ENCODE data around the gene TRHDE. TPM values are rescaled to one million over a fixed set of nuclear protein-coding genes. Genes with fewer than 3 reads are reported as not detected.

Gene TRHDE
- total and polyA plus RNA-seq, 8 donors, result 1.9 to 30.2 (median 17.9) TPM

- FAIRE-seq (no peak), DNase-seq (no peak)
Observed at GRCh38 chr12:72543777-72544467, 271.8 kb downstream of the TRHDE start.

GRCh38 chr12:72546106-72546505, 273.9 kb downstream of the TRHDE start:
- WGBS, 2 donors, result 12 to 31% methylated on average over 1 of the region's 1 CpG

More at GRCh38 chr12:72543777-72544467, 271.8 kb downstream of the TRHDE start:
- 45 to 46% methylated on average over 2 of the region's 2 CpGs for WGBS, 2 donors
- Histone ChIP-seq H3K27me3 (no peaks in the 10 kb centered on the region), H3K9me3 (no peaks in the 10 kb centered on the region), H3K4me1 (no peaks in the 10 kb centered on the region), H3K4me3 (no peak overlapping the region), H3K27ac (no peak overlapping the region), H3K36me3 (no peaks in the 10 kb centered on the region)
- intact Hi-C loops (cut with DNase I), result no loop called here
- no peak for TF ChIP-seq CTCF (IDR thresholded peaks at IDR 0.05)
- ATAC-seq, result peak in 1 of 4 donors; percentile 37

GRCh38 chr12:72547573-72547972, 275.4 kb downstream of the TRHDE start:
- Histone ChIP-seq H3K27me3 (no peaks in the 10 kb centered on the region), H3K9me3 (no peaks in the 10 kb centered on the region), H3K36me3 (no peaks in the 10 kb centered on the region), H3K4me1 (no peaks in the 10 kb centered on the region), H3K27ac (no peak overlapping the region), H3K4me3 (no peak overlapping the region)
- ATAC-seq (no peak), DNase-seq (no peak), FAIRE-seq (no peak)
- intact Hi-C loops (cut with DNase I), result no loop called here
- TF ChIP-seq CTCF (IDR thresholded peaks at IDR 0.05), result no peak

More at GRCh38 chr12:72546106-72546505, 273.9 kb downstream of the TRHDE start:
- FAIRE-seq (no peak), DNase-seq (no peak), ATAC-seq (peak in 1 of 4 donors; percentile 19)
- no peaks in the 10 kb centered on the region for H3K4me1 ChIP-seq
- intact Hi-C loops (cut with DNase I), result no loop called here
- no peak overlapping the region for H3K27ac ChIP-seq
- H3K27me3 ChIP-seq, result no peaks in the 10 kb centered on the region
- H3K9me3 ChIP-seq, result no peaks in the 10 kb centered on the region
- TF ChIP-seq CTCF (IDR thresholded peaks at IDR 0.05), result no peak
- H3K36me3 ChIP-seq, result no peaks in the 10 kb centered on the region
- no peak overlapping the region for H3K4me3 ChIP-seq

- Histone ChIP-seq H3K27me3 (no peaks in the 10 kb centered on the region), H3K4me3 (no peak overlapping the region), H3K27ac (no peak overlapping the region), H3K4me1 (no peaks in the 10 kb centered on the region), H3K9me3 (no peaks in the 10 kb centered on the region), H3K36me3 (no peaks in the 10 kb centered on the region)
- no peak for FAIRE-seq
- no peak for TF ChIP-seq CTCF (IDR thresholded peaks at IDR 0.05)
- no peak for ATAC-seq
- 78 to 92% methylated on average over 1 of the region's 1 CpG for WGBS, 2 donors
- intact Hi-C loops (cut with DNase I), result no loop called here
- no peak for DNase-seq
Observed at GRCh38 chr12:72549184-72549583, 277.0 kb downstream of the TRHDE start.

GRCh38 chr12:72560003-72560769, 288.0 kb downstream of the TRHDE start:
- 66 to 68% methylated on average over 4 of the region's 4 CpGs for WGBS, 2 donors
- DNase-seq (no peak), ATAC-seq (peak in 2 of 4 donors; percentile 48 to 65), FAIRE-seq (no peak)
- no peaks in the 10 kb centered on the region for H3K27me3 ChIP-seq
- H3K9me3 ChIP-seq, result no peaks in the 10 kb centered on the region
- H3K27ac ChIP-seq, result no peak overlapping the region
- TF ChIP-seq CTCF (IDR thresholded peaks at IDR 0.05), result no peak
- no peaks in the 10 kb centered on the region for H3K4me1 ChIP-seq
- H3K4me3 ChIP-seq, result no peak overlapping the region
- H3K36me3 ChIP-seq, result no peaks in the 10 kb centered on the region
- intact Hi-C loops (cut with DNase I), result no loop called here
